GM18909 (cell line): ENCODE measurements around the gene NWD2.
"Not testable (repeated sequence)": the region's sequence is repeated elsewhere in the genome, so short reads cannot be mapped to it uniquely, and the experiment has no call there.

Source experiments
- ATAC-seq: cut with Tn5 transposase; IDR thresholded peaks from one replicate; pipeline ENCODE4 v1.9.1; 2021; ENCODE audit warnings: mild to moderate bottlenecking; ENCODE audit not compliant: unreplicated experiment, poor library complexity

Gene NWD2

DNA sequence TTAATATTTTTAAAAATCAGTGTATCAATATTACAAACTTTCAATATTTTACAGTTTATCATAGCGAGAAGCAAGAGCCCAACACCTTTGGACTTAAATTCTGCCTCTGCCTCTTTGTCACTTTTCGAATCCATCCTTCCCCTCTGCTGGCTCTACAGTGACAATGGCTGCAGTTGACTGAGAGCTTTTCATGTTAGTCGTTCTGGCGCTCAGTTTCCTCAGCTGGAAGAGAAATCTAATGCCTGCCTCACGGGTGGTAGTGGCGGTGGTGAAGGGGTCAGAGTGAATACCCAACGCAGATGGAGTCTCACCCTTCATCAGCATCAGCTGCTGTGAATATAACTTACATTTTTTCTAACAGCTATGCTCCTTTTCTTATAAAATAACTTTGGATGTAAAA is 144.8 kb downstream of the NWD2 start:
- no peak for ATAC-seq

DNA sequence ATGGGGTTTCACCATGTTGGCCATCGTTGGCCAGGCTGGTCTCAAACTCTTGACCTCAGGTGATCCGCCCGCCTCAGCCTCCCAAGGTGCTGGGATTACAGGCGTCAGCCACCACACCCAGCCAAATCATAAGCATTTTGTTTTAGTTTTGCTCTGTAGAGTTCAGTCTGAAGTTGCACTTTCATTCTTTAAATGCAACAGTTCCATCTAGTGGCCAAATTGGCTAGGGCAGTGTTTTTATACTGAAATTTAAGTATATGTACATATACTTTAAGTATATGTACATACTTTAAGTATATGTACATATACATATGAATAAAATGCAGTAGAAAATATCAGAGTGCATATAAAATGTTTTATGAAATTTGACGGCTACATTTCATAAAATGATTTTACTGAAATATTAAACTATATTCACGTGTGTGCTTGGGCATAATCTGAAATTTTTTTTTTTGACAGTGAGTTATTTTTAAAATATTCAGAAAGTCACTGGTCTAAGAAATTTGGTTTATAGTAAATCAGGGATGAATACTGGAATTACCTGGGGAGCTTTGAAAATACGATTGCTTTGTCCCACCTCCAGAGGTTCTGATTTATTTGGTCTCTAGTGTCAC is 145.5 kb downstream of the NWD2 start:
- ATAC-seq: peak; percentile 57

DNA sequence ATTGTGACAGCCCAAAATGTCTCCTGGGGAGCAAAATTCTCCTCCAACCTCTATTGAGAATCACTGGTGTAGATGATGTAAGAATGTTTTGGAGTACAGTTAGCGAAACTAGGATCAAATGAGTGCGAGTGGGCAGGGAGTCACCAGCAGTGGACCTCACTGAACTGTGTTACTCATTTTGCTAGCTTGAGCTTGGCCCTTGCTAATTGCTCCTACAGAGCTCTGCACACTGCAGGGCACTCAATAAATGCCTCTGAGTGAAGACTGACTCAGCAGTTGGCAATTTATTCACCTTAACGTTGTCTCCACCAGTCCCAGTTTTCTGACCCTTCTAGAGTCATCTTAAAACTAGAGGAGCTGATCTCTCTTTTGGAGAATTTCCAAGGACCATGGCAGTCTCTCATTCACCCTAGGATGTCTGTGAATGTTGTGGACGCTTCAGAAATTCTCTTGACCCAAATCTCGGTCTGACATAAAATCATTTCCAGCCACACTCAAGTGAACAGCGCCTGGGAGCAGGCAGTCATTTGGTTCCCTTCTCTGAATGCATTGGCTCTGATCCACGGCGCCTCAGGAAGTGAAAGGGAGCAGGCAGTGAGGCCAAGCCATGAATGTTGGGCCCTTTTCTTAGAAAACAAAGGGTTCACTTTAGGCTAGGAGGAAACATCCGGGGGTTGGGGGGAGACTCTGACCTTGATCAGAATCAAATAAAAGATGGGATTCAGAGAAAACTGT is 148.1 kb downstream of the NWD2 start:
- no peak for ATAC-seq

DNA sequence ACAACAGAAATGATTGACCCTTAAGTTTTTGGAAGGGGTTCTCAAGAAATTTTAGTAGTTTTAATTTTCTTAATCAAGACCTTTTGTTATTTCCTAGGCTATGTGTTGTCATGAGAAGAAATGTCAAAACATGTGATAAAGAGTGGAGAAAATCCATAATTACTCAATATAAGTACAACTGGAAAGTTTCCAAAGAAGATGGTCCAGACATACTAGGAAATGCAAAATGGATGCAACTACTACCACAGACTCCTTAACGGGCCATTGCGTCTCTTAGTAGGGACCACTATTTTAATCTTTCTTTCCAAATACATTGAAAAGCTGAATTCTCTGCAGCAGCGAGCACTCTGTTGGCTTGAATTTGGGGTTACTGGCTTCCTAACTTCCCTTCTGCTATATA is 148.8 kb downstream of the NWD2 start:
- ATAC-seq: peak; percentile 2

DNA sequence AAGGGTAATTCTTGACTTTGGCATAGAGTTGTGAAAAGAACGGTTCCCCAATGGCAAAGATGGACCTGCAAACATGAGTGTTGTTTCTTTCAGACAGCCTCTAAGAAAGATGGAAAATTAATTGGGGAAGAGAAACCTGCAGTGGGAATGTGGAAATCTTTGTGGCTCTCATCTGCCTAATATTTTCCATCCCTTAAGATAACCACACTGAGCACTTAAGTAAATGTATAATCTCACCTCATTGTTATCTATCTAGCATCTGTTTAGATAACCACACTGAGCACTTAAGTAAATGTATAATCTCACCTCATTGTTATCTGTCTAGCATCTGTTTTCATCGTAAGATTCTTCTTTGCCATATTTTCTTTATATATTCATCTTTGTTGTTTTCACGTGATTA is 149.3 kb downstream of the NWD2 start:
- peak; percentile 67 for ATAC-seq

DNA sequence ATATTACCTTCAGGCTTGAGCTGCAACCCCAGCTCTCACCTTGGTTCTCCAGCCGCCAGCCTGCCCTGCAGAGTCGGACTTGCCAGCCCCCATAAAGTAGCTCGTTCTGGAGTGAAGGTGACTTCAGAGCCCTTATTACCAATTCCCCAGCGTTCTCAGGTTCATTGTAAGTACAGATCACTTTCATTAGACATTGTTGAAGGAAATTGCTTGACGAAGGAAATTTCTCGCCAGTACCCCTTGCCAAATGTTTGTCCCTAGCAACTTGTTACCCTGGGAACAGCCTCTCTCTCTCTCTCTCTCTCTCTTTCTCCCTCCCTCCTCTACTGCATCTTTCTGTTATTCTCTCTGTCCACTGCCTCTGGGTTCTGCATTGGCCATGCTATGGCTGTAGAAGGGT is 153.0 kb downstream of the NWD2 start:
- no peak for ATAC-seq

DNA sequence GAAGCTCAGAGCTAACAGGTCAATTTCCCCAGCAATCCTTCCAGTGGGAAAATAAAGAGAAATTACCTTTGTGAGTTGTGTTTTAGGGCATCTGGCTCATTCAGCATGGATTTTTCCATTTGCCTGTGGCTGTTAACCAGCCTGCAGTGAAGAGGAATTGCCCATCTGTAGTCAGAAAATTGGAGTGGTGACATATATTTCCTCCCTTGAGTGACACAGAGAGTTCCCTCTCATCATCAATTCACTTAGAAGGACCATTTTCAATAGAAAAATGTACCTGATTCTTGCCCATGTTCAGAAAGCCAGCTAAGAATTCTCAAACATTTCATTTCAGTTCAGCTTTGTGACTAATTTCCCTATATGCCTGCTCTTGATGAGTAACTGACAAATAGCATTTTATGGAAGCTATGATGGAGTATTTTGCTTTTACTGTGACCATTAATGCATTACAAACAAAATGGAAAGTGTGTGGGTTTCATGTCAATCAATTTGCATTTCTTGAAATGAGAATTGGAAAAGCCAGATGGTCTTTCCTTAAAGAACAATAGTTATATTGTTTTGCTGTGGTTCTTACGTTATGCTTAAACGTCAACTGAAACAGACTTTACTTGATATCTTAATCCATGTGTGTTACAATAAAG is 155.8 kb downstream of the NWD2 start:
- peak; percentile 85 for ATAC-seq

DNA sequence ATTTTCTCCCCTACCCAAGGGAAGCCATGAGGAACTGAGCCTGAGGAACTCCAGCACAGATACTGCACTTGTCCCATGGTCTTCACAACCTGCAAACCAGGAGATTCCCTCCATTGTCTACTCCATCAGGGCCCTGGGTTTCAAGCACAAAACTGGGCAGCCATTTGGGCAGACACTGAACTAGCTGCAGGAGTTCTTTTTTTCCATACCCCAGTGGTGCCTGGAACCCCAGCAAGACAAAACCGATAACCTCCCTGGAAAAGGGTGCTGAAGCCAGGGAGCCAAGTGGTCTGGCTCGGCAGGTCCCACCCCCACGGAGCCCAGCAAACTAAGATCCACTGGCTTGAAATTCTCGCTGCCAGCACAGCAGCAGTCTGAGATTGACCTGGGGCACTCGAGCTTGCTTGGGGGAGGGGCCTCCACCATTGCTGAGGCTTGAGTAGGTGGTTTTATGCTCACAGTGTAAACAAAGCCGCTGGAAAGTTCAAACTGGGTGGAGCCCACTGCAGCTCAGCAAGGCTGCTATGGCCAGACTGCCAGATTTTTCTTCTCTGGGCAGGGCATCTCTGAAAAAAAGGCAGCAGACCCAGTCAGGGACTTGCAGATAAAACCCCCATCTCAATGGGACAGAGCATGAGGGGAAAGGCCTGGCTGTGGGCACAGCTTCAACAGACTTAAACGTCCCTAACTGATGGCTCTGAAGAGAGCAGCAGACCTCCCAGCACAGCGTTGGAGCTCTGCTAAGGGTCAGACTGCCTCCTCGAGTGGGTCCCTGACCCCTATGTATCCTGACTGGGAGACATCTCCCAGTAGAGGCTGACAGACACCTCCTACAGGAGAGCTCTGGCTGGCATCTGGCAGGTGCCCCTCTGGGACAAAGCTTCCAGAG is 163.6 kb downstream of the NWD2 start:
- ATAC-seq: not testable (repeated sequence)

DNA sequence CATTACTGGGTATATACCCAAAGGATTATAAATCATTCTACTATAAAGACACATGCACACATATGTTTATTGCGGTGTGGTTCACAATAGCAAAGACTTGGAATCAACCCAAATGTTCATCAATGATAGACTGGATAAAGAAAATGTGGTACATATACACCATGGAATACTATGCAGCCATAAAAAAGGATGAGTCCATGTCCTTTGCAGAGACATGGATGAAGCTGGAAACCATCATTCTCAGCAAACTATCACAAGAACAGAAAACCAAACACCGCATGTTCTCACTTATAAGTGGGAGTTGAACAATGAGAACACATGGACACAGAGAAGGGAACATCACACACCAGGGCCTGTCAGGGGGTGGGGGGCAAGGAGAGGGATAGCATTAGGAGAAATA is 169.1 kb downstream of the NWD2 start:
- ATAC-seq: not testable (repeated sequence)

DNA sequence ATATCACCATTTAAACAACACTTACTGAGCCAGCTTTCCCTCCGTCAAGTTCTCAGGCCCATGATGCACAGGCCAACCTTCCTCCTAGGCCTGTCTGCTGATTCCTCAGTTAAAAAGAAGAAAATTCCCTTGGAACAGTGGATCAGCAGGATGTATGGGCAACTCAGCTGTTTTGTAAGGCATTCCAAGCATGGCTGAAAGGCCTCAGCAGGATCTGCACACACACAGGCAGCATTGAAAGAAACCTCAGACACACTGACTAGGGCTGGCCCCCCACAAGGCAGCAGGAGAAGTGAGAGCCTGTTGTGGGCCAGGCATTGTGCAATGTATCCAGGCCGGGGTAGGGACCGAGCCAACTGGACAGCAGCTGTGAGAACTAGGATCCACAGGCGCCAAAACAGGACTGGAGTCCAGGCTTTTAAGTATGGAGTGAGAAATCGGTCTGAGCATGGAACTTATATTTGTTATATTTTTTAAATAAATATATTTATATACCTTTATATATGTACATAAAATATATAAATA is 171.4 kb downstream of the NWD2 start:
- no peak for ATAC-seq

DNA sequence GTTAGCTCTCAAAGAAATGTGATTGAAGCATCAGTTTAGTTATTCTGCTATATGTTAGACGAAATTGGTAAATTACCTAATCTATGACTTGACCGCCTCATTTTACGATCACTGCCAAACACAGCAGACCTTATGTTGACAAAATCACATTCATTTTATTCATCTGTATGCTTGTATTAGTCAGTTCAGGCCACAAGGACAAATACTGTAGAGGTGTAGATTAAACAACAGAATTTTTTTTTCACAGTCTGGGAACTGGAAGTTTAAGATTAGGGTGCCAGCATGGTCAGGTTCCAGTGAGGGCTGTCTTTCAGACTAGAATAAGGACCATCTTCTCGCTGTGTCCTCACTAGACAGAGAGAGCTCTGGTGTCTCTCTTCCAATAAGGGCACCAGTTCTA is 177.1 kb downstream of the NWD2 start:
- ATAC-seq: no peak

DNA sequence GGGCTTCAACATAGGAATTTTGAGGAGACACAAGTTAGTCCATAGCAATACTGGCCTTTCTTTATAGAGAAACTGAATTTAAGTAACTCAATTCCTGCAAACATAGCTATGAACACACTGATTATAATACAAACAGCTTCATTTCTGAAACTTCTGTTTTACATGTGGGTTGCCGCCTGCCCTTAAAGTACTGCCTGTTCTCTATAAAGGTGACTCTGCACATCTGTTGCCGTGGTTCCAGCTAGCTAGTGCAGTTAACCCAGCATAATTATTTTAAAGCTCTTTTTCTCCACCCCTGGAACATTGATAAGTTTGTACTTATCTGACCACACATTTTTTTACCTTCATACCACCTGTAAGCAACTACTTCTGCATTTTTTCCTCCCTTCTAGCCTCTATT is 177.6 kb downstream of the NWD2 start:
- ATAC-seq: peak; percentile 44

DNA sequence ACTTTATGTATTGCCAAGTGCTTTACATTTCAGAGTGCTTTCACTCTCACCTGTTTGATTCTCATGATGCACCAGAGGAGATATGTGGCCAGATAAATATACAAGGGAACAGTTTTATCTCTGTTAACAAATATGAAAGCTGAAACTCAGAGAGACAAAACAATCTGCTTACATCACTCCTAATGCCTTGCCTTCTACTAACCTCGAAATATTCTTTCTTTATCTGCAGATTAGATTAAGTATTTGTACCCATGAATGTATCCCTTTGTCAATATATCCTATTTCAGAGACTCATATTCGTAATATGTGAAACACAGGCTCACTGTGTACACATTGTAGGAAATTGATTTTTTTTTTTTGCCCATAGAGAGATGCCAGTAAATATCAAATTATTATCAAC is 178.1 kb downstream of the NWD2 start:
- ATAC-seq: no peak

DNA sequence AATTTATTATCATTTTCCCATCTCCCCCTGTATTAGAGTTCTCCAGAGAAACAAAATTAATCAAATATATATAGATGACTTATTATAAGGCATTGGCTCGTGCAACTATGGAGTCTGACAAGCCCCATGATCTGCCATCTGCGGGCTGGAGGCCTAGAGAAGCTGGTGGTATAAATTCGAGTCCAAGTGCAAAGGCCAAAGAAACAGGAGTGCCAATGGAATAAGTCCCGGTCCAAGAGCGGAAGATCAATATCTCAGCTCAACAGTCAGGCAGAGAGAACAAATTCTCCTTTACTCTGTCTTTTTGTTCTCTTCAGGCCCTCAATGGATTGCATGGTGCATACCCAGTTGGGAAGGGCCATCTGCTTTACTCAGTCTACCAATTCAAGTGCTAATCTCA is 178.8 kb downstream of the NWD2 start:
- no peak for ATAC-seq

DNA sequence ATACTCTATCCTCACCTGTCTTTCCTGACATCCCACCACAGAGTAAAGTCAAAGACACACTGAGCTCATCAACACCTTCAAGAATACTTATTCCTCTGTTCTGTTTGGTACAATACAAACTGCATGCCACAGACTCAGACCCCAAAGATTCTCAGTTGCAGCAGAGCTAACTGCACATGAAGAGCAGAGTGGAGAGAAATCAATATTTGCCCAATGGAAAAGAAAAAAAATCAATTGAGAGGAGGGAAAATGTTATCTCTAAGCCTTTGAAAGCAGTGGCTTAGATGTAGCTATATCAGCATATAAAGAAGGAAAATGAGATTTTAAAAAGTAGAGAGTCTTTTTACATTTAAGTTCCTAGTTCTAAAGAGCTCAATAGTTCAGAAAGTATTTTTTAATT is 180.2 kb downstream of the NWD2 start:
- no peak for ATAC-seq

DNA sequence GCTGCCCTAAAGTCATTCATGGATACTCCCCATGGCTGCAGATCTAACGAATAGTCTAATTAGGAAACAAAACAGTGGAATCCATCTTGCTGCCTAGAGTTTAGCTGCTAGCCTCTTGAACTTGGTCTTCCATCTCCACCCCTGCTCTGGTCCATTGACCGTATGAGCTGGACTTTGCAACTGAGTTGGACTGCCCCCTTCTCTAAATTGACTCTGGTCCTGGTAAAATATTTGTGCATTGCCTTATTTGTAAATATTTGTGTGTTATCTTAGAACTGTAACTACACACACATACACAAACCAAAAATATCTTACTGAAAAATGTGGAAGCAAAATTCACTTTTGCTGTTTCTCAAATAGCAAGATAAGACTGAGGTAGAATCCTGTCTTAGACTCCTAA is 181.3 kb downstream of the NWD2 start:
- ATAC-seq: no peak

DNA sequence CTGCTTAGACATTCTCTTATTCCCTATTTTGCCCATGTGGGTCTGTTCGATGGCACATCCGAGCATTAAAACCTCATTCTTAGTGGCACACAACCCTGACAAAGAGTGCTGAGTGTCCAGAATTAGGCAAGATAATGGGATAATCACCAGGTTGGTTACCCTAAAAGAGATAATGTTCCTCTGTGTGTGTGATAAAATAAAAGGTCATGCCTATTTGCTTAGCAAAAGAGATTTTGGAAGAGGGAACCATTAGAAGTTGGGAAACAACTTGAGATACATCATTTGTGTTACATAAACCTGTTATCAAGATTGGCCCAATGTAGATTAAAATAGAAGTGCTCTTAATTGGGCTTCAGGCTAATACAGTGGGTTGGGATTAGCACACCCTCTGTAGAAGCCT is 182.7 kb downstream of the NWD2 start:
- ATAC-seq: no peak

DNA sequence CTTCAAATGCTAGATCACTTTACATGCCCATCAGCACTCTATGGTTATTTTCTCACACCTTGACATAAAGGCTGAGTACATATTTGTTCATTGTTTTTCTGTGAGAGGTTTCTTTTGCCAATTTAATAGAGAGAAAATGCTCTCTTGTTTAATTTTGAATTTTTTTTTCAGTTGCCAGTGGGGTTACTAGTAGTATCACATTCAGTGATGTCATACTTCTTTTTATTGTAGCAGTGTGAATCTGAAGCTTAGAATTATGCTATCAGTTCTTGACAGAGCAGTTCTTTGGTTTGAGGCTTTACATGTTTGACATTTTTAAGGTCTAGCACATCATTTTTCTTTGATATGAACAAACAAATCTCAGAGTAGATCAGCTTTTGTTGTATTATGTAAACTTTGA is 185.4 kb downstream of the NWD2 start:
- ATAC-seq: no peak

DNA sequence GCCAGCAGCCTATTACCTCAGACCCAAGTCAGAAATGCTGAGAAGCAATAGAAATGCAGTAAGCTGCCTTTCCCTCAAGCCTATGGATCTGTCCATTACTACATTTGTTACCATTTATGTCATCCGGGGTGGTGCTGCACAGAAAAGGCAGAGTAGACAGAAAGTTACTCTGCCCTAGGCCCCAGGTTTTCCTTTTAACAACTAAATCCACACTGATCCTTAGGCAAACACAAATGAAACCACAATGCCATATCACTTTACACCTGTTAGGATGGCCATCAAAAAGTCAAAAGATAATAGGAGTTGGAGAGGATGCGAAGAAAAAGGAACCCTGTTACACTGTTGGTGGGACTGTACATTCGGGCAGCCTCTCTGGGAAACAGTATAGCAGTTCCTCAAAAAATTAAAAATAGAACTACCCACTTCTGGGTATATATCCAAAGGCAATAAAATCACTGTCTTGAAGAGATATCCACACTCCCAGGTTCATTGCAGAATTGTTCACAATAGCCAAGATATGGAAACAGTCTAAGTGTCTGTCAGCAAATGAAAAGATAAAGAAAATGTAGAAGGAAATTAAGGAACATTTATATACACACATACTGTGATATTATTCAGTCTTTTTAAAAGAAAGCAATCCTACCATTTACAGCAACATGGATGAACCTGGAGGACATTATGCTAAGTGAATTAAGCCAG is 186.3 kb downstream of the NWD2 start:
- ATAC-seq: no peak

DNA sequence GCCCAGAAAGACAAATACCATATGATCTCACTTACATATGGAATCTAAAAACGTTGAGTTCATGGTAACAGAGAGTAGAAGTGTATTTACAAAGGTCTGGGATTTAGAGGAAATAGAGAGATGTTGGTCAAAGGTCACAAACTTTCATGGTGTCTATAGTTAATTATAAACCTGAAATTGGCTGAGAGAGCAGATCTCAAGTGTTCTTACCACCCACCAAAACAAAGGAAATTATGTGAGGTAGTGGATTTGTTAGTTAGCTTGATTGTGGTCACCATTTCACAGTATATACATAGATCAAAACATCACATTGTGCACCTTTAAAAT is 186.8 kb downstream of the NWD2 start:
- peak; percentile 89 for ATAC-seq
